Stimulated activated CD4-positive, alpha-beta T cell treated with anti-CD3 and anti-CD28 coated beads, Interleukin-15, amount 100 ng/mL, for 48 hours (primary cell): Measurements from ENCODE around the gene CELF1.
"Not testable (repeated sequence)": the region's sequence is repeated elsewhere in the genome, so short reads cannot be mapped to it uniquely, and the experiment has no call there.

Experiments used
- DNase-seq, 2 donors: peaks; one replicate each; pipeline ENCODE4 v3.0.0-alpha.2; 2020; ENCODE audit warnings: low read depth in 2 of 2

The CELF1 gene

DNA sequence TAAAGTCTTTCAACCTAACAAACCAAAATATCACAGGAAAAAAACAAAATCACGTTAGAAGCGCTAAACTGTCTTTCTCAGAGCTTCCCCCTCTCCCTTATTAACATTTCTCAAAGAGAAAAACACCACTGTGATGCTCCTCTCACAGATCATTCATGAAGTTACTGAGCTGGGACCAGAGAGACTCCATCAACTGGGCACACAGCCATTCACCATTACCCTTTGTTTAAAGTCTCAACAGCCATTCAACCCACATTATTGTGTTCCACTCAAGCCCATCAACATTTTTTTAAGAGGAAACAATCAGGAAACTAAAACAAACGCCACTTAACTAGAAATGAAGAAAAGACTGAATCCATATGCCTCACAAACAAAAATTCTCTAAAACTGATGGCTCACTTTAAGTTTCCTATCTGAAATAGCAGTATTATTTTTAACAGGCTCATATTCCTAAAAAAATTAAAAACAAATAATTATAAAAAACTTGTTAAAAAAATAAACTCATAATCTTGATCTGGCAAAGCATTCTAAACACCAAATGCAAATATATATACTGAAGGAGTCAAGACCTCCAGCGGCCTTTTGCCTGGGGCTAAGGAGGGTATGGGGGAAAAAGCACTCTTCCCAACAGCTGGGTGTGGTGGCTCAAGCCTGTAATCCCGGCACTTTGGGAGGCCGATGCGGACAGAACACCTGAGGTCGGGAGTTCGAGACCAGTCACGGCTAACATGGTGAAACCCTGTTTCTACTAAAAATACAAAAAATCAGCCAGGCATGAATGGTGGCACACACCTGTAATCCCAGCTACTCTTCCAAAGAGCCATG is 14.0 kb downstream of the CELF1 start:
- no peak for DNase-seq

GRCh38 chr11:47536915-47537314 is 16.0 kb downstream of the CELF1 start:
- no peak for DNase-seq

DNA sequence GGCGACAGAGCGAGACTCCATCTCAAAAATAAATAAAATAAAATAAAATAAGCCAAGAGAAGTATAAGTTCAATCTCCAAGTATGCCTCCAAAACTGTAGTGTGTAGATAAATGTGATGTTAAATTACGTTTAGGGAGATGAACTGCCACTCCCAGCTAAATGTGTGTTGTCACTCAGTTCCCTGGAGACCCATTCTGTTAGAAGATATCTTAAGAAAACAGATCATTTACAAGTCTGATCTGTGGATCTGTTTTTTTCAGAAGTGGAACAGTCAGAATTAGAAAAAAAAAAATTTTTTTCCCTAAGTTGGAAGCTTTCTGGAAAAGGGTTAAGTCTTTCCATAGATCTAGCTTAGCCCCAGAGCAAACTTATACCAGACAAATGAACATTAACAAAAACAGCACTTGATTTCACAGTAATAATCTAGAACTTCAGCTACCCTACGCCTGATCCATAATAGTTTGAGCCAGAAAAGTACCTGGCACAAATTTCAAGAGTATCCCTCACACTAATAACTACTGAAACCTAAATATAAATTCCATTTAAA is 18.2 kb downstream of the CELF1 start:
- DNase-seq = no peak

- DNase-seq = no peak
Measured at GRCh38 chr11:47533690-47534151, 19.2 kb downstream of the CELF1 start.

DNA sequence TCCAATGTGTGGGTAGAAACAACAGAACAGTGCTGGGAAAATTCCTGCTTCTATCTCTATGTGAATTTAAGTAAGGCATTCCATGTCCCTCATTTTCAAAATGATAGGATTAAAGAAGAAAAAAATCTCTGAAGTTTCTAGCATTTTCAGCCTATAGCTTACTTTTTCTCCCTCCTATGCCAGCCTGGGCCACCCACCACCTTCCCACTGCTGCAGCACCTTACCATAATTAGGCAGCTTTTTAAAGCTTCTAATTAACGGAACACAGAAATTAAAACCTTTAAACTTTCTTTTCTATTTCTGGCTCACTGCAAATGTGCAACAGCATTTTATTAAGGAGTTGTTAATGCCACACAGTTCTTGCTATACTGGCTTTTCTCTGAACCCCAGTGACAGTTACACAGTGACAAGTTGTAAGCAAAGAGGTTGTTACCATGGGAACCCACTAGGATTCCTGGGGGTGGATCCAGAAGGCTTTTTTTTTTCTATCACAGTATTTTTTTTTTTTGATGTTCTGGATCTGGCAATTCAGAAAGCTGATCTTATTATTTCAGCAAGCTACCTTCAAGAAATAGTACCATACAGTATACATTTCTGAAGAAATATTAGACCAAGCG is 20.2 kb downstream of the CELF1 start:
- no peak for DNase-seq

DNA sequence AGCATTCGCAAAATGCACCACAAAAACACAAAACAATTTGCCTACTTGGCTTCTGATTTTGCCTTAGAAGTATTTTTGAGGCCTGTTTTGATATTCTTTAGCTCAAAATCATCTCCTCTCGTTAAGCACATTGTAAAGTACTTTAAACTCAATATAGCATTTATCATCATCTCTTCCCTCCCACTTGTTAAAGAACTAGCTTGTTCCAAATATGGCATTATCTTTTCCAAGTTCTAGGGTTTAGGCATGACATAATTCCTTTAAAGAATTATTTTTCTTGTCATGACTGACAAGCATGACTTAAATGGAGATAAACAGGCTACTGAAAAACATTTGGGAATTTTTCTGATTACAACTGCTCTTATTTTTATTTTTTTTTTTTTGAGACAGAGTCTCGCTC is 21.3 kb downstream of the CELF1 start:
- DNase-seq = no peak

DNA sequence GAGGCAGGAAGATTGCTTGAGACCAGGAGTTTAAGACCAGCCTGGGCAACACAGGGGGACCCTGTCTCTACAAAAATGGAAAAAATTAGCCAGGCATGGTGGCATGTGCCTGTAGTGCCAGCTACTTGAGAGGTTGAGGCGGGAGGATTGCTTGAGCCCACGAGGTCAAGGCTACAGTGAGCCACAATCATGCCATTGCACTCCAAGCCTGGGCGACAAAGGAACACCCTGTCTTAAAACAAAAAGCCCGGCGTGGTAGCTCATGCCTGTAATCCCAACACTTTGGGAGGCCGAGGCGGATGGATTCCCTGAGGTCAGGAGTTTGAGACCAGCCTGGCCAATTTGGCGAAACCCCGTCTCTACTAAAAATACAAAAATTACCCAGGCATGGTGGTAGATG is 22.2 kb downstream of the CELF1 start:
- DNase-seq = not testable (repeated sequence)

- no peak for DNase-seq
Measured at GRCh38 chr11:47529951-47530350, 23.0 kb downstream of the CELF1 start.

DNA sequence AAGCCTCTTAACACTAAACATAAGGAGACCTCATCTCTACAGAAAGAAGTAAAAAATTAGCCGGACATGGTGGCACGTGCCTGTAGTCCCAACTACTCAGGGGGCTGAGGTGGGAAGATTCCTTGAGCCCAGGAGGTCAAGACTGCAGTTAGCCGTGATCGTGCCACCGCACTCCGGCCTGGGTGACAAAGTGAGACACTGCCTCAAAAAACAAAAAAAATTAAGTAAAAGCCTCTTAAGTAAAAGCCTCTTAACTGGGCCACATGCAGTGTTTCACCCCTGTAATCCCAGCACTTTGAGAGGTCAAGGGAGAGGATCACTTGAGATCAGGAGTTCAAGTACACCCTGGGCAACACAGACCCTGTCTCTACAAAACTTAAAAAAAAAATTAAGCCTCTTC is 25.7 kb downstream of the CELF1 start:
- DNase-seq = no peak

DNA sequence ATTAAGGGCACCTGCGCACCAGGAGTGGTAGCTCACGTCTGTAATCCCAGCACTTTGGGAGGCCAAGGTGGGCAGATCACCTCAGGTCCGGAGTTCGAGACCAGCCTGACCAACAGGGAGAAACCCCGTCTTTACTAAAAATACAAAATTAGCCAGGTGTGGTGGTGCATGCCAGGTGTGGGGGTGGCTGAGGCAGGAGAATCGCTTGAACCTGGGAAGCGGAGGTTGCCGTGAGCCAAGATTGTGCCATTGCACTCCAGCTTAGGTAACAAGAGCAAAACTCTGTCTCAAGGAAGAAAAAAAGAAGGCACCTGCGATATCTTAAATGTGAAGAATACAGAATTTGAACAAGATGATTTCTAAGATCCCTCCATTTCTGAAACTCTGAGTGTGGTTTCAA is 26.9 kb downstream of the CELF1 start:
- DNase-seq = not testable (repeated sequence)

GRCh38 chr11:47524291-47524874 is 28.5 kb downstream of the CELF1 start:
- no peak for DNase-seq

GRCh38 chr11:47523490-47524225 is 29.3 kb downstream of the CELF1 start:
- DNase-seq = no peak

DNA sequence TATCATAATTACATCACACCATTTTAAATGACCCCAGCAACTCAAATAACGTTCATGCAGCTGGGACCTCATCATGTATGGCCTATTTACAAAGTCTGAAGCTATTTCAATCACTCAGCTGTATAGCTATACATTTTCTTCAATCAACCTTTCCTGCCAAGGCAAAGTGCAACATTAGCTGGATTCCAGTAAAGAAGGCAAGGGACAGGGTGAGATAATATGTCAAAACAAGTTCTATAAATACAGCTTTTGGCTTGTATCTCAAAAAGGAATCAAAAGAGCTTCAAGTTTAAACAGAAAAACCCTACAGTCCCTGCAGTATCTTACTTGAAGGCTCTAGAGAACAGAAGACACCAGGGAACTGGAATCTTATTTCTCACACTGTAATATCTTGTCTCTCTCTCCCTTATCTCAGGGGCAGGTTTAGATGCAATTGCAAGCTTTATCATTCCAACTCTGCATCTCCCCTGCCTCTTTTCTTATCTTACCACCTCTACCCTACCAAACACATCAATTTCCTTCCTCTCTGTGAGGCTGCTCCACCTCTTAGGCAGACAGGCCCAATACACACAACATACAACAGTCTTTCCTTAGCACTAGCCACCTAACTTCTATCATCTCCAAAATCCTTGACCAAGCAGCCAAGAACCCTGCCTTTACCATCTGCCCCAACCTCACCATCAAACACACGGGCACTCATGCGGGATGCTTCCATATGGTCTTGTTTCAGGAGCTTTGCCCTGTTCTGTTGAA is 34.5 kb downstream of the CELF1 start:
- no peak for DNase-seq

DNA sequence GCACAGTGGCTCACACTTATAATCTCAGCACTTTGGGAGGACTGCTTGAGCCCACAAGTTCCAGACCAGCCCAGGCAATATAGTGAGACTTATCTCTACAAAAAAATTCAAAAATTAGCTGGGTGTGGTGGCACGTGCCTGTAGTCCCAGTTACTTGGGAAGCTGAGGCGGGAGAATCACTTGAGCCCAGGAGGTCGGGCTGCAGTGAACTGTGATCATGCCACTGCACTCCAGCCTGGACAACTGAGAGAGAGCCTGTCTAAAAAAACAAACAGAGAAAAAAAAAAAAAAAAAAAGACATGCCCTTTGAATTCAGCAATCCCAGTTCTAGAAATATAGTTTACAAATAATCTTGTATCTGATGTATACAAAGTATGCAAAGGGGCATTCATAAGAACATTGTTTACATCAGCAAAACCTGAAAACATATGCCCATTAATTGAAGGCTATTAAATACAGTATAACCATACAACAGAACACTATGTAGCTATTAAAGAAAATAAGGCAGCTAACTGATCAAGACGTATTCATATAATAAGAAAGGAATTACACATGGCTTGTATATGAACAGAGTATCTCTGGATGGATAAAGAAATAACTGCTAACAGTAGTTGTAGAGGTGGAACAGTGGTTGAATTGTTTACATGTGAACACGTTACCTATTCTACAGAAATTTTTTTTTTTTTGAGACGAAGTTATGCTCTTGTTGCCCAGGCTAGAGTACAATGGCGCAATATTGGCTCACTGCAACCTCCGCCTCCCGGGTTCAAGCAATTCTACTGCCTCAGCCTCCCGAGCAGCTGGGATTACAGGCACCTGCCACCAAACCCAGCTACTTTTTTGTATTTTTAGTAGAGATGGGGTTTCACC is 35.7 kb downstream of the CELF1 start:
- DNase-seq = no peak

DNA sequence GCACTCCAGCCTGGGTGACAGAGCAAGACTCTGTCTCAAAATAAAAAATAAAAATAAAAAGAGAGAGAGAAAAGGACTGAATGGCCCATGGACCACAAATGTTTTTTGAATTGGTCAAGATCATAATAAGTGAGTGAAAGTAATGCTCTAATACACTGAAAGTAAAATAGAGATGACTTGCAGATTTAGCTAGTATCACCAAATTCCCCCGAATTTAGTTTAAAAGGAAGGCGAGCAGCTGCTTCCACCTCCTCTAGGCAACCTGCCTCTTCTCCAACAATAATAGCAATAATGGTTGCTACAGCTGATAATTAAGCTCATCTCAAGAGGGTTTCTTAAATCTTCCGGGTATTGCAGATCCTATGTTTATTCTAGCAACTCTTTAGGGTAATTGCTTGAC is 36.8 kb downstream of the CELF1 start:
- DNase-seq = no peak

DNA sequence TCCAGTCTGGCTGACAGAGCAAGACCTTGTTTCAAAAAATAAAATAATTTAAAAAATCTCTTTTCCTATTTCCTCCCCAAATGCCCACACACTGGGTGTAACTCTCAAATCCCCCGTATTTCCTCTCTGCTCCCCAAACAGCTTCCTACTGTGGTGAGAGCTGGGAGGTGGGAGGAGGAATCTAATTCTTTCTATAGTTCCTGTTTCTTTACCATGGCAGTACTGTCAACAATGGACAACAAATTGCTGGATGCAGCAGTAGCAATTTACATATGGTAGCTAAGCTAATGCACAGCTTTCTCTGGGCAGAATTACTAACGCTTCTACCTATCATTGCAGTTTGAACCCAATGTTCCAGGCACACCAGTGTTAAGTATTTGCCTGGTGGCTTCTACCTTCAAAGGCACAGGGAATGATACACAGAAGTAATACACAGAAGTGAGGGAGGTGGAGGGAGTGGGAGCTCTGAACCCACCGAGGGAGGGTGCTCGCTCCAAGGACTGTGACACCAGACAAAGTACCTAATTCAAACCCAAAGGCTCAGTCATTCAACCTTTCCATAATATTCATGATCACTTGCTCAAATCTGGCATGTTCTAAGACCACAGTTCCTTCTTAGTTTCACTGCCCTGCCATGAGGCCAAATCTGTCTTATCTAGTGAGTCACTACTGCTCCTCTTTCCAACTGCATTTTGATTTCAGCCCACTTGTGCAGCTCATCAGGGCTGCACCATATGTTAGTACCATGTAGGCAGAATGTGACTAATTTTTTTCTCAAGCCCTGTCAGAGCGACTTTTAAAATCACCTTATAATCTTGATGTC is 37.9 kb downstream of the CELF1 start:
- DNase-seq = peak; percentile 44 to 54

- DNase-seq = no peak
Measured at GRCh38 chr11:47512701-47513100, 40.2 kb downstream of the CELF1 start.

DNA sequence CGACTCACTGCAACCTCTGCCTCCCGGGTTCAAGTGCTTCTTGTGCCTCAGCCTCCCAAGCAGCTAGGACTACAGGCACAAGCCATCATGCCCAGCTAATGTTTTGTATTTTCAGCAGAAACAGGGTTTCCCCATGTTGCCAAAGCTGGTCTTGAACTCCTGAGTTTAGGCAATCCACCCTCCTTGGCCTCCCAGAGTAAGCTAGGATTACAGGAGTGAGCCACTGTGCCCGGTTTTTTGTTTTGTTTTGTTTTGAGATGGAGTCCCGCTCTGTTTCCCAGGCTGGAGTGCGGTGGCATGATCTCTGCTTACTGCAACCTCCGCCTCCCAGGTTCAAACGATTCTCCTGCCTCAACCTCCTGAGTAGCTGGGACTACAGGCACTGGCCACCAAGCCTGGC is 41.0 kb downstream of the CELF1 start:
- no peak for DNase-seq

- DNase-seq = peak in 1 of 2 donors; percentile 17
Measured at GRCh38 chr11:47510209-47510608, 42.7 kb downstream of the CELF1 start.
